HepG2 (cell line): ENCODE measurements around the gene ACTN3. TPM values are rescaled to one million over a fixed set of nuclear protein-coding genes. Genes with fewer than 3 reads are reported as not detected.

Experiments used
- ATF7 ChIP-seq, 2 experiments: fragments of 450-650 bp in 1 of 2; sonication (generic) in 1 of 2; formaldehyde crosslinking in 1 of 2; IDR thresholded peaks; 2 replicates each; pipeline versions ENCODE4 v1.4.0 to v1.6.1; 2016 to 2020; ENCODE audit warnings: antibody characterized with exemption in 1 of 2, mild to moderate bottlenecking in 1 of 2, missing genetic modification reagents in 1 of 2
- DPF2 ChIP-seq: sonication (generic); formaldehyde crosslinking; IDR thresholded peaks from 2 replicates; pipeline ENCODE4 v1.4.0; 2020; ENCODE audit warnings: mild to moderate bottlenecking, low read depth, missing genetic modification reagents, borderline replicate concordance
- HMG20B ChIP-seq: conservative IDR thresholded peaks from 2 replicates; pipeline ENCODE4 v1.6.1; 2016; ENCODE audit warnings: missing genetic modification reagents, missing compliant biosample characterization
- MED1 ChIP-seq: sonication (generic); formaldehyde crosslinking; IDR thresholded peaks from 2 replicates; pipeline ENCODE4 v1.4.0; 2020; ENCODE audit warnings: missing genetic modification reagents
- NCOA5 ChIP-seq: sonication (generic); formaldehyde crosslinking; IDR thresholded peaks from 2 replicates; pipeline ENCODE4 v1.4.0; 2020; ENCODE audit warnings: missing genetic modification reagents
- NCOR1 ChIP-seq: fragments of 200-600 bp; sonication (generic); IDR thresholded peaks from 2 replicates; pipeline ENCODE4 v1.7.0; 2017; ENCODE audit warnings: antibody characterized with exemption, low read length, borderline replicate concordance
- PAF1 ChIP-seq: IDR thresholded peaks from 2 replicates; pipeline ENCODE4 v1.6.1; 2016; ENCODE audit warnings: missing genetic modification reagents, missing compliant biosample characterization
- SATB2 ChIP-seq: sonication (generic); formaldehyde crosslinking; IDR thresholded peaks from 2 replicates; pipeline ENCODE4 v1.5.0; 2020; ENCODE audit warnings: missing genetic modification reagents
- SNAPC5 ChIP-seq: sonication (generic); formaldehyde crosslinking; IDR thresholded peaks from 2 replicates; pipeline ENCODE4 v1.8.1; 2023; ENCODE audit warnings: mild to moderate bottlenecking, missing genetic modification reagents, borderline replicate concordance
- STAT5B ChIP-seq: sonication (generic); formaldehyde crosslinking; IDR thresholded peaks from 2 replicates; pipeline ENCODE4 v1.4.0; 2020; ENCODE audit warnings: missing genetic modification reagents
- THAP8 ChIP-seq: sonication (generic); formaldehyde crosslinking; IDR thresholded peaks from 2 replicates; pipeline ENCODE4 v1.5.1; 2020; ENCODE audit warnings: missing genetic modification reagents, mild to moderate bottlenecking, borderline replicate concordance
- USF2 ChIP-seq, 2 experiments: sonication (generic) in 1 of 2; formaldehyde crosslinking in 1 of 2; IDR thresholded peaks; 2 replicates each; pipeline versions ENCODE4 v1.5.1 to v1.6.1; 2011 to 2020; ENCODE audit warnings: borderline replicate concordance in 1 of 2, low read depth in 1 of 2, low read length in 1 of 2, mild to moderate bottlenecking in 1 of 2, missing genetic modification reagents in 1 of 2, moderate library complexity in 1 of 2
- YEATS4 ChIP-seq: sonication (generic); formaldehyde crosslinking; IDR thresholded peaks from 2 replicates; pipeline ENCODE4 v1.4.0; 2020; ENCODE audit warnings: missing genetic modification reagents, borderline replicate concordance
- ZNF12 ChIP-seq: sonication (generic); formaldehyde crosslinking; IDR thresholded peaks from 2 replicates; pipeline ENCODE4 v1.5.0; 2020; ENCODE audit warnings: missing genetic modification reagents
- ZNF264 ChIP-seq: sonication (generic); formaldehyde crosslinking; IDR thresholded peaks from 2 replicates; pipeline ENCODE4 v1.4.0; 2020; ENCODE audit warnings: missing genetic modification reagents
- ZNF326 ChIP-seq: sonication (generic); formaldehyde crosslinking; IDR thresholded peaks from 2 replicates; pipeline ENCODE4 v1.4.0; 2020; ENCODE audit warnings: missing genetic modification reagents, borderline replicate concordance
- ZNF333 ChIP-seq: sonication (generic); formaldehyde crosslinking; IDR thresholded peaks from 2 replicates; pipeline ENCODE4 v1.4.0; 2020; ENCODE audit warnings: mild to moderate bottlenecking, missing genetic modification reagents, borderline replicate concordance
- ZNF503 ChIP-seq: sonication (generic); formaldehyde crosslinking; IDR thresholded peaks from 2 replicates; pipeline ENCODE4 v1.4.0; 2020; ENCODE audit warnings: missing genetic modification reagents
- ZNF552 ChIP-seq: sonication (generic); formaldehyde crosslinking; IDR thresholded peaks from 2 replicates; pipeline ENCODE4 v1.9.0; 2022; ENCODE audit warnings: missing genetic modification reagents, mild to moderate bottlenecking, borderline replicate concordance
- ZNF580 ChIP-seq: IDR thresholded peaks from 2 replicates; pipeline ENCODE4 v1.6.1; 2016; ENCODE audit warnings: low read depth, borderline replicate concordance
- ZNF766 ChIP-seq: sonication (generic); formaldehyde crosslinking; IDR thresholded peaks from 2 replicates; pipeline ENCODE4 v1.5.0; 2020; ENCODE audit warnings: missing genetic modification reagents, borderline replicate concordance
- ZNF792 ChIP-seq: IDR thresholded peaks from 2 replicates; pipeline ENCODE4 v1.6.1; 2016
- ZNF839 ChIP-seq: sonication (generic); formaldehyde crosslinking; IDR thresholded peaks from 2 replicates; pipeline ENCODE4 v1.4.0; 2020; ENCODE audit warnings: missing genetic modification reagents, mild to moderate bottlenecking, borderline replicate concordance
- polyA plus RNA-seq, 8 experiments: library from polyadenylated mRNA; depleted of rRNA in 3 of 8; stranded (reverse) in 7 of 8; unstranded in 1 of 8; fragments of >200 nt; fragmentation: Illumina TruSeq in 4 of 8; extraction: Trizol in 4 of 8; gene quantifications; 2 replicates each; pipeline versions ENCODE4 v1.2.1 to v1.2.3, GENCODE V29; 2011 to 2016; ENCODE audit warnings: low read depth in 4 of 8, missing spikeins in 1 of 8, mixed read lengths in 1 of 8; ENCODE audit not compliant: insufficient read depth in 1 of 8
- total RNA-seq, 5 experiments: library from RNA; depleted of rRNA; stranded (reverse); fragments of >200 nt; fragmentation: Illumina TruSeq; extraction: Trizol; gene quantifications; 2 replicates each; pipeline ENCODE4 v1.2.3, GENCODE V29; 2016; ENCODE audit warnings: low read depth in 1 of 5

The ACTN3 gene
- total and polyA plus RNA-seq, 2 of the 13 experiments (the other 11 are each of a cell fraction or from before 2014, with no cell fraction given), result 0.04 to 0.09 TPM

- TF ChIP-seq ZNF503, result peak; percentile 60; the same call in 1 of the 2 replicates
- no peak for TF ChIP-seq ATF7 (IDR thresholded peaks at IDR 0.05)
- 0 out of 2 replicates have a peak, but pooled peaks have one; percentile 22 for TF ChIP-seq ATF7 (CRISPR knock-in tag; IDR thresholded peaks at IDR 0.05)
- TF ChIP-seq HMG20B (CRISPR knock-in tag), result 0 out of 2 replicates have a peak, but pooled peaks have one; percentile 38
- peak; percentile 13; the same call in 1 of the 2 replicates for TF ChIP-seq ZNF12
- peak; percentile 36; the same call in 1 of the 2 replicates for TF ChIP-seq ZNF552 (CRISPR knock-in tag)
- TF ChIP-seq ZNF333 (CRISPR knock-in tag), result no peak
- TF ChIP-seq STAT5B (CRISPR knock-in tag), result 0 out of 2 replicates have a peak, but pooled peaks have one; percentile 22
- peak; percentile 64 for TF ChIP-seq MED1 (CRISPR knock-in tag)
- TF ChIP-seq NCOA5 (CRISPR knock-in tag), result no peak
- no peak for TF ChIP-seq PAF1
- TF ChIP-seq ZNF326 (CRISPR knock-in tag), result no peak
- TF ChIP-seq ZNF766 (CRISPR knock-in tag), result peak; percentile 66; the same call in 1 of the 2 replicates
- TF ChIP-seq ZNF264 (CRISPR knock-in tag), result peak; percentile 81; the same call in 1 of the 2 replicates
- TF ChIP-seq SNAPC5, result peak; percentile 50; the same call in 1 of the 2 replicates
- peak; percentile 32; the same call in 1 of the 2 replicates for TF ChIP-seq NCOR1
- peak; percentile 82; the same call in 1 of the 2 replicates for TF ChIP-seq ZNF580 (CRISPR knock-in tag)
- TF ChIP-seq SATB2 (CRISPR knock-in tag), result no peak
- TF ChIP-seq THAP8 (CRISPR knock-in tag), result 0 out of 2 replicates have a peak, but pooled peaks have one; percentile 40
- TF ChIP-seq ZNF792 (CRISPR knock-in tag), result peak; percentile 65; the same call in 1 of the 2 replicates
- TF ChIP-seq DPF2 (CRISPR knock-in tag), result 0 out of 2 replicates have a peak, but pooled peaks have one; percentile 25
- TF ChIP-seq YEATS4 (CRISPR knock-in tag), result peak; percentile 40; the same call in 1 of the 2 replicates
- TF ChIP-seq ZNF839 (CRISPR knock-in tag), result no peak
- TF ChIP-seq USF2 (IDR thresholded peaks at IDR 0.05; ENCODE audit: low read depth, low read length), result no peak
- peak; percentile 43; the same call in 1 of the 2 replicates for TF ChIP-seq USF2 (CRISPR knock-in tag; IDR thresholded peaks at IDR 0.05; ENCODE audit: borderline replicate concordance)
Observed at GRCh38 chr11:66592457-66593302, 46.0 kb downstream of the ACTN3 start, which contains the start of the genes CCDC87 and CCS (continued).
